ENCODE measurements around the gene CALCB.

Gene CALCB

GRCh38 chr11:15074206-15075161 is 1.1 kb downstream of the CALCB start:
- no peaks in the 10 kb centered on the region for H3K36me3 ChIP-seq (ENCODE audit: control insufficient read depth in 4 of 4, insufficient read depth in 4 of 4, low read length in 3 of 4)
- POLR2A ChIA-PET = no interaction called here
- peaks cover 0 to 20% (median 20%) of the 10 kb centered on the region in 4 experiments for H3K4me1 ChIP-seq (ENCODE audit: control extremely low read depth in 1 of 4, control insufficient read depth in 4 of 4, insufficient read depth in 4 of 4, low read length in 3 of 4)
- WGBS (ENCODE audit: insufficient coverage) = 3% methylated on average over 26 of the region's 33 CpGs
- CTCF ChIA-PET = interaction anchor here (0.8 to 6.9 kb wide), 19 partner anchors 10 to 285 kb away, joined by 3 to 61 read pairs (median 3); no protein-coding TSS in a partner anchor
- peak; percentile 65 to 80 (median 80) for DNase-seq
- H3K4me3 ChIP-seq (ENCODE audit: control insufficient read depth in 1 of 7, extremely low read depth in 1 of 7, insufficient read depth in 4 of 7, low read depth in 2 of 7, low read length in 6 of 7) = peak overlapping the region in 2 of 7 experiments; percentile 19 to 39
- peaks cover 0 to 56% (median 23%) of the 10 kb centered on the region in 5 experiments for H3K27me3 ChIP-seq (replicated peaks in 2 of 5; ENCODE audit: control insufficient read depth in 4 of 5, insufficient read depth in 5 of 5, low read length in 4 of 5)
- H3K9me3 ChIP-seq (ENCODE audit: control extremely low read depth in 1 of 5, control insufficient read depth in 4 of 5, insufficient read depth in 2 of 5, low read depth in 1 of 5, low read length in 4 of 5) = peaks cover 0 to 6% (median 4%) of the 10 kb centered on the region in 5 experiments
- no peak overlapping the region for H3K27ac ChIP-seq (ENCODE audit: insufficient read depth in 1 of 2, low read depth in 1 of 2, low read length in 2 of 2, poor library complexity in 1 of 2, severe bottlenecking in 2 of 2)

DNA sequence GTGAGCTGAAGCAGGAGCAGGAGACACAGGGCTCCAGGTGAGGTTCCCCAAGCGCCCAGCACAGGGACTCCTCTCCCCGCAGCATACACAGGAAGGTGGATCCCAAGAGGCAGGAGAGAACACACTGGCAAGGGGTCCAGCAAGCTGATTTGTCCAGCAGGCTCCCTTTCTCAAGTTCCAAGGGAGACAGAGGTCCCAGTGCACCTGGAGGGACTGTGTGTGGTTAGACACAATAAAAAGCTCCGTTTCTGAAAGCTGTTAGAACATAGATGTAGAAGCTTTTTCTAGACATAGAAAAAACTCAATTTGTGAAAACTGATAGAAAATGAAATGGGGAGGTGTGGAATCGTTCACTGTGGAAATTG is 1.8 kb downstream of the CALCB start:
- Histone ChIP-seq H3K36me3 (ENCODE audit: control insufficient read depth in 4 of 4, insufficient read depth in 4 of 4, low read length in 3 of 4) (no peaks in the 10 kb centered on the region), H3K27me3 (replicated peaks in 2 of 5; ENCODE audit: control insufficient read depth in 4 of 5, insufficient read depth in 5 of 5, low read length in 4 of 5) (peaks cover 0 to 56% (median 23%) of the 10 kb centered on the region in 5 experiments), H3K9me3 (ENCODE audit: control extremely low read depth in 1 of 5, control insufficient read depth in 4 of 5, insufficient read depth in 2 of 5, low read depth in 1 of 5, low read length in 4 of 5) (peaks cover 0 to 6% (median 4%) of the 10 kb centered on the region in 5 experiments), H3K4me1 (ENCODE audit: control extremely low read depth in 1 of 4, control insufficient read depth in 4 of 4, insufficient read depth in 4 of 4, low read length in 3 of 4) (peaks cover 0 to 20% (median 20%) of the 10 kb centered on the region in 4 experiments), H3K4me3 (ENCODE audit: control insufficient read depth in 1 of 7, extremely low read depth in 1 of 7, insufficient read depth in 4 of 7, low read depth in 2 of 7, low read length in 6 of 7) (no peak overlapping the region), H3K27ac (ENCODE audit: insufficient read depth in 1 of 2, low read depth in 1 of 2, low read length in 2 of 2, poor library complexity in 1 of 2, severe bottlenecking in 2 of 2) (no peak overlapping the region)
- no peak for DNase-seq
- POLR2A ChIA-PET = no interaction called here
- 41% methylated on average over 3 of the region's 4 CpGs for WGBS (ENCODE audit: insufficient coverage)
- CTCF ChIA-PET = interaction anchor here (0.8 to 6.9 kb wide), 16 partner anchors 11 to 285 kb away, joined by 3 to 61 read pairs (median 3); no protein-coding TSS in a partner anchor

DNA sequence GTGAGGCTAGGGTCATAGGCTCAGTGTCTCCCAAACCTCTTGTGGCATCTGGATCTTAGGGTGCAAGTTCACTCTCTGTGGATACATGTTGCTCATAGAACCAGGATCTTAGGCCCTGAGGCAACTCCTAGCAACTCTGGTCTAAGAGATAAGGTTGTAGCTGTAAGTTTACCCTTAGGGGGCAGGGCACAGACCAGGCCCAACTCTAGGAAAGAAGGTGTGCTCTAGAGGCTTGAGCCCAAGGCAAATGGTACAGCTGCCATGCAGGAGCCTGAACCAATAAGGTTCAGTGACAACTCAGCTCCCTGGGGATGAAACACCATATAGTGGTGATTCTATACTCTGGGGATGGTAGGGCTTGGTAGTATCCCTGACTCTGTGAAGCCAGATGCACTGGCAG is 17.8 kb downstream of the CALCB start:
- H3K4me3 ChIP-seq (ENCODE audit: control insufficient read depth in 1 of 7, extremely low read depth in 1 of 7, insufficient read depth in 4 of 7, low read depth in 2 of 7, low read length in 6 of 7) = no peak overlapping the region

DNA sequence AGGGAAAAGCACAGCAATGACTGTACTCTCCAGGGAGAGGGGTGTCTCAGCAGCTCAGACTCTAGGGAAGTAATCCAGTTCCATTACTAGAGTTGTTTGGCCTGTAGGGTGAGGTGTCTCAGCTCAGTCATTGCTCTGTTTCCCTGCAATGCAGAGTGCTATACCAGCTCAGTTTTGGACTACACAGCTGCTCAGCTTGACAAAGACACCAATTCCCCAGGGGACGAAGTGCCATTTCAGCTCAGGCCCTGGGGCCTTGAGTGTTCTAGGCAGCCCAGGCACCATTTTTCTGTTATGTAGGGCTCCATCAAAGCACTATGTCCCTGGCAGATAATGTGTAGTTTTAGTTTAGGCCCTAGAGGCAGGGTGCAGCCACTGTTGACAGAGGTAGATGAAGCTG is 18.2 kb downstream of the CALCB start:
- 100% methylated on average over 1 of the region's 1 CpG for WGBS (ENCODE audit: insufficient coverage)
- H3K4me1 ChIP-seq (ENCODE audit: control extremely low read depth in 1 of 4, control insufficient read depth in 4 of 4, insufficient read depth in 4 of 4, low read length in 3 of 4) = no peaks in the 10 kb centered on the region
- POLR2A ChIA-PET = no interaction called here

More for the DNA sequence above, 17.8 kb downstream of the CALCB start:
- Histone ChIP-seq H3K27ac (ENCODE audit: insufficient read depth in 1 of 2, low read depth in 1 of 2, low read length in 2 of 2, poor library complexity in 1 of 2, severe bottlenecking in 2 of 2) (no peak overlapping the region), H3K36me3 (ENCODE audit: control insufficient read depth in 4 of 4, insufficient read depth in 4 of 4, low read length in 3 of 4) (no peaks in the 10 kb centered on the region), H3K4me1 (ENCODE audit: control extremely low read depth in 1 of 4, control insufficient read depth in 4 of 4, insufficient read depth in 4 of 4, low read length in 3 of 4) (no peaks in the 10 kb centered on the region), H3K9me3 (ENCODE audit: control extremely low read depth in 1 of 5, control insufficient read depth in 4 of 5, insufficient read depth in 2 of 5, low read depth in 1 of 5, low read length in 4 of 5) (peaks cover 0 to 4% (median 0%) of the 10 kb centered on the region in 5 experiments), H3K27me3 (replicated peaks in 2 of 5; ENCODE audit: control insufficient read depth in 4 of 5, insufficient read depth in 5 of 5, low read length in 4 of 5) (no peaks in the 10 kb centered on the region)
- POLR2A ChIA-PET = no interaction called here
- CTCF ChIA-PET = interaction anchor here (0.7 to 3.8 kb wide), 5 partner anchors 9 to 184 kb away, joined by 3 to 31 read pairs (median 3); no protein-coding TSS in a partner anchor
- DNase-seq = no peak

GRCh38 chr11:15093432-15093831 is 20.0 kb downstream of the CALCB start:
- DNase-seq = peak in 2 of 3 donors; percentile 77 to 85
- POLR2A ChIA-PET = interaction anchor here (0.9 kb wide), 1 partner anchor 90 kb away, joined by 3 read pairs; no protein-coding TSS in a partner anchor
- H3K4me3 ChIP-seq (ENCODE audit: control insufficient read depth in 1 of 7, extremely low read depth in 1 of 7, insufficient read depth in 4 of 7, low read depth in 2 of 7, low read length in 6 of 7) = no peak overlapping the region
- H3K27me3 ChIP-seq (replicated peaks in 2 of 5; ENCODE audit: control insufficient read depth in 4 of 5, insufficient read depth in 5 of 5, low read length in 4 of 5) = peaks cover 0 to 4% (median 2%) of the 10 kb centered on the region in 5 experiments
- no peaks in the 10 kb centered on the region for H3K9me3 ChIP-seq (ENCODE audit: control extremely low read depth in 1 of 5, control insufficient read depth in 4 of 5, insufficient read depth in 2 of 5, low read depth in 1 of 5, low read length in 4 of 5)
- H3K27ac ChIP-seq (ENCODE audit: insufficient read depth in 1 of 2, low read depth in 1 of 2, low read length in 2 of 2, poor library complexity in 1 of 2, severe bottlenecking in 2 of 2) = no peak overlapping the region
- CTCF ChIA-PET = interaction anchor here (0.9 to 3.8 kb wide), 5 partner anchors 8 to 114 kb away, joined by 3 to 31 read pairs (median 3); no protein-coding TSS in a partner anchor
- 82% methylated on average over 1 of the region's 2 CpGs for WGBS (ENCODE audit: insufficient coverage)
- H3K4me1 ChIP-seq (ENCODE audit: control extremely low read depth in 1 of 4, control insufficient read depth in 4 of 4, insufficient read depth in 4 of 4, low read length in 3 of 4) = no peaks in the 10 kb centered on the region
- no peaks in the 10 kb centered on the region for H3K36me3 ChIP-seq (ENCODE audit: control insufficient read depth in 4 of 4, insufficient read depth in 4 of 4, low read length in 3 of 4)

More for the DNA sequence above, 18.2 kb downstream of the CALCB start:
- Histone ChIP-seq H3K4me3 (ENCODE audit: control insufficient read depth in 1 of 7, extremely low read depth in 1 of 7, insufficient read depth in 4 of 7, low read depth in 2 of 7, low read length in 6 of 7) (no peak overlapping the region), H3K9me3 (ENCODE audit: control extremely low read depth in 1 of 5, control insufficient read depth in 4 of 5, insufficient read depth in 2 of 5, low read depth in 1 of 5, low read length in 4 of 5) (peaks cover 0 to 4% (median 0%) of the 10 kb centered on the region in 5 experiments), H3K27ac (ENCODE audit: insufficient read depth in 1 of 2, low read depth in 1 of 2, low read length in 2 of 2, poor library complexity in 1 of 2, severe bottlenecking in 2 of 2) (no peak overlapping the region), H3K27me3 (replicated peaks in 2 of 5; ENCODE audit: control insufficient read depth in 4 of 5, insufficient read depth in 5 of 5, low read length in 4 of 5) (no peaks in the 10 kb centered on the region), H3K36me3 (ENCODE audit: control insufficient read depth in 4 of 4, insufficient read depth in 4 of 4, low read length in 3 of 4) (no peaks in the 10 kb centered on the region)
- CTCF ChIA-PET = interaction anchor here (0.7 to 3.8 kb wide), 5 partner anchors 9 to 184 kb away, joined by 3 to 31 read pairs (median 3); no protein-coding TSS in a partner anchor
- DNase-seq = no peak

- Histone ChIP-seq H3K27ac (ENCODE audit: insufficient read depth in 1 of 2, low read depth in 1 of 2, low read length in 2 of 2, poor library complexity in 1 of 2, severe bottlenecking in 2 of 2) (no peak overlapping the region), H3K27me3 (replicated peaks in 2 of 5; ENCODE audit: control insufficient read depth in 4 of 5, insufficient read depth in 5 of 5, low read length in 4 of 5) (peaks cover 0 to 16% (median 5%) of the 10 kb centered on the region in 5 experiments), H3K4me3 (ENCODE audit: control insufficient read depth in 1 of 7, extremely low read depth in 1 of 7, insufficient read depth in 4 of 7, low read depth in 2 of 7, low read length in 6 of 7) (no peak overlapping the region), H3K36me3 (ENCODE audit: control insufficient read depth in 4 of 4, insufficient read depth in 4 of 4, low read length in 3 of 4) (no peaks in the 10 kb centered on the region), H3K4me1 (ENCODE audit: control extremely low read depth in 1 of 4, control insufficient read depth in 4 of 4, insufficient read depth in 4 of 4, low read length in 3 of 4) (no peaks in the 10 kb centered on the region), H3K9me3 (ENCODE audit: control extremely low read depth in 1 of 5, control insufficient read depth in 4 of 5, insufficient read depth in 2 of 5, low read depth in 1 of 5, low read length in 4 of 5) (no peaks in the 10 kb centered on the region)
- CTCF ChIA-PET = interaction anchor here (1.2 to 1.4 kb wide), 3 partner anchors 50 to 115 kb away, joined by 4 read pairs; no protein-coding TSS in a partner anchor
- WGBS (ENCODE audit: insufficient coverage) = 94% methylated on average over 2 of the region's 2 CpGs
- DNase-seq = no peak
- POLR2A ChIA-PET = interaction anchor here (0.7 kb wide), 1 partner anchor 111 kb away, joined by 3 read pairs; no protein-coding TSS in a partner anchor
These were observed 22.4 kb downstream of the CALCB start for GRCh38 chr11:15095736-15096228.
